Fibroblast of skin of right quadriceps (primary cell): ENCODE measurements around the gene CRACDL.

Source experiments
- DNase-seq: peaks from one replicate; pipeline ENCODE4 v3.0.0-alpha.2; 2013

CRACDL gene

DNA sequence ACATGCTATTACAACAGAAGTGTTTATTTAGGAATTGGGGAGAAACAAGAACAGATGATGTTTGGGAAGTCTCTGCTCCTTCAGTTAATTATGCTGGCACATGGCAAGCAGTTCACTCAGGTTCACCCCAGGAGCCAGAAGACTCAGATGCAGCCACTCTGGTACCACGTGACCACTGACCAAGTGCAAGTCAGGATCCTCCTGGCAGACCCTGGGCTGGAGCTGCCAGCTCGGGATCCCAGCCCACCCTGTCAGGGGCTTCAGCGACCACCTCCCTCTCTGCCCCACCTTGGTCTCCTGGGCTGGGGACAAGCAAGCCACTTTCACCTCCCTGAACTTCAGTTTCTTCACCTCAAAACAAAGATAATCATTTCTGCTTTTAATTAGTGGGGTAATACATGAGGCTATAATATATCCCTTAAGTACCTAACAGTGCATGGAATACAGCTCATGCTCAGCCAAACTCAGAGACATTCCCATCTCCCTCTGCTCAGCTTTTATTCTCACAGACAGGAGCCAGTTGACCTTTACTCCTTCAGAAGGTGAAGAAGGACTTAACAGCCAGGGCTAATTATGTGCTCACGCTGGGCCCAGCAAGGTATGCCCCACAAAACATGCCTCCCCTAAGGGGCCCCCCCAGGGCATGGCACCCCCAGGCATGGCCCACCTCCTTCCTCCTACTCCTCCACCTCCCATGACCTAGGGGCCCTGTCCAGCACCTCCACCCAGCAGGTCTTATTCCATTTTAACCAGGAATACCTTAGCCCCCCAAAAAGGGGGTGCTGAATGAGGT lies 11.8 kb downstream of the CRACDL start:
- no peak for DNase-seq

DNA sequence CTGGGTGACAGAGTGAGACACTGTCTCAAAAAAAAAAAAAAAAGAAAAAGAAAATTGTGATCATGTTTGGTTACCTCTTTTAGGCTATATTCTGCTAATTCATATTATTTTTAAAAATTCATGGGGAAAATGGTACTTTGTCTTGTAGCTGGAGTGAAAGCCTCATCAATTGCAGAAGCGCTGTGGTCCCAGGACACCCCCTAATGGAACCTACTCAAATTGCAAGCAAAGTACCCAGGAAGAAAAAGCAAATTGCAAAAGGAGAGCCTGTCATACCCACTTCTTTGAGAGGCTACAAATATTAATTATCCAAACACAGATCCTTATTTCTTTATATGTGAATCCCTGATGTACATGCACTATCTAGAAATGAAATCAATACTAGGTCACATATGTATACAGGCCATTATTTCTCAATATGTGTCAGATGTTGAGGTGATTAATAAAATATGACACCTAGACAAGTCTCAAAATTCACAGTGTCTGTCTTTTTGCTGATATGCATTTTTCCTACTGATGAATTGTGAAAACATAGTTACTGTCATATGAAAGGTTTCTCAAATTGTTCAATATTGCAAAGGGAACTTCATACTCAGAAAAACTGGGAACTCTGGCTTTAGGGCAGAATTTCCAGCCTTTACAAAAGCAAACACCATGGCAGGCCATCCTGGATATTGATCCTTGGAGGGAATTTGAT lies 12.6 kb downstream of the CRACDL start:
- no peak for DNase-seq

DNA sequence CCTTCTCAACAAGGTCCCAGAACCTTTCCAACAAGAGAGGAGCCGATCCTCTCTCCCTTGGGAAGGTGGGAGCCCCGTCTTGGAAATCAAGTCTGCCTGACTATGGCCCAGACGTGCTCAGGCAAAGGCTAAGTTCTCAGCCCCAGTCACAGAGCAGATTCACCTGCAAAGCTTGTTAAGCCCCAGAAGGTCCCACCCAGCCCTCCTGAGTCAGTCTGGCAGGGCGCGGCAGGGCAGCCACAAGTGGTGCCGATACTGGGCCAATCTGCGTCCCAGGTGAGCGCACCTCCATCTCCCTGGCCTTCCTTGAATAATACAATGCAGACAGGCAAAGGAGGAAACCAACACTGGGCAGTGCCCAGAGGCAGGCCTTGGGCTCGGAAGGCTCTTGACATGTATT lies 15.0 kb downstream of the CRACDL start:
- no peak for DNase-seq

DNA sequence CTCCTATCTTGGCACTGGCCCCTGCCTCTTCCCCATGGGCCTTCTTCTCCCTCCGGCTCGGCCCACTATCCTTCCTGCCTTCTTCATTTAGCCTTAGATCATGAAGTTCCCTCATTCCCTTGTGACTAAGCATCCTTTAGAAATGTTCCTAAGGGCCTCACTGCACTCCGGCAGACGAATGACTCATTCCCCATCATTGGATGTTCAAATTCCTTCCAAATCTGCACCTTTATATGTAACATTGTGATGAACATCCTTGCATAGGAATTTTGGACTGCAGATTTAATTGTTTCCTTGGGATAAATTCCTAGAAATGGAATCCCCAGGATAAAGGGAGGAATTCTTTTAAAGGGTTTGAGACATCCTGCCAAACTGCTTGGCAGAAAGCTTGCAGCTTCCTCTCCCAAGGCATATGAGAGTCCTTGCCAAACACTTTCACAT lies 19.0 kb downstream of the CRACDL start:
- DNase-seq = peak; percentile 93

DNA sequence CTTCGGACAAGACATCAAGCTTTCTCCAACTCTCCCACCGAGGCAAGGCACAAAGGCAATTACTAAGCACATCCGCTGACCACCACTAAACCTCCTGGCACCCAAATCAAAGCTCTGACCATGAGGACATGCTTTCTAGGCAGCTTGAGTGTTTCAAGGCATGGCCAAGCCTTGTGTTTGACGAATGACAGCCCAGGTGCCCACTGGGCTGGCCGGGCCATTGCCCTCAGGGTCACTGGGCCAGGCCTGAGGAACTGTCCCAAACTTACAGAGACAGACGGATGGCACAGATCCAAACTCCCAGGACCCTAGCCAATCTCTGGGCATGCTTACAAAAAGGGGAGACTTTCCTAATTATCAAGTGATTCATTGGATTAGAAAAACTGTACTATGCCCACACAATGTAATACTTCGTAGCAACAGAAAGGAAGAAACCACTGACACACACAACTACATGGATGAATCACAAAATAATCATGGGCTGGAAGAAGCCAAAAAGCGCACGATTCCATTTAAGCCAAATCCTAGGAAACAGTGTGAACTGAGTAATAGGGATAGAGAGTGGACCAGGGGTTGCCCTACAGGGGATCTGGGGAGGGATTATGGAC lies 20.2 kb downstream of the CRACDL start:
- DNase-seq = peak; percentile 72

DNA sequence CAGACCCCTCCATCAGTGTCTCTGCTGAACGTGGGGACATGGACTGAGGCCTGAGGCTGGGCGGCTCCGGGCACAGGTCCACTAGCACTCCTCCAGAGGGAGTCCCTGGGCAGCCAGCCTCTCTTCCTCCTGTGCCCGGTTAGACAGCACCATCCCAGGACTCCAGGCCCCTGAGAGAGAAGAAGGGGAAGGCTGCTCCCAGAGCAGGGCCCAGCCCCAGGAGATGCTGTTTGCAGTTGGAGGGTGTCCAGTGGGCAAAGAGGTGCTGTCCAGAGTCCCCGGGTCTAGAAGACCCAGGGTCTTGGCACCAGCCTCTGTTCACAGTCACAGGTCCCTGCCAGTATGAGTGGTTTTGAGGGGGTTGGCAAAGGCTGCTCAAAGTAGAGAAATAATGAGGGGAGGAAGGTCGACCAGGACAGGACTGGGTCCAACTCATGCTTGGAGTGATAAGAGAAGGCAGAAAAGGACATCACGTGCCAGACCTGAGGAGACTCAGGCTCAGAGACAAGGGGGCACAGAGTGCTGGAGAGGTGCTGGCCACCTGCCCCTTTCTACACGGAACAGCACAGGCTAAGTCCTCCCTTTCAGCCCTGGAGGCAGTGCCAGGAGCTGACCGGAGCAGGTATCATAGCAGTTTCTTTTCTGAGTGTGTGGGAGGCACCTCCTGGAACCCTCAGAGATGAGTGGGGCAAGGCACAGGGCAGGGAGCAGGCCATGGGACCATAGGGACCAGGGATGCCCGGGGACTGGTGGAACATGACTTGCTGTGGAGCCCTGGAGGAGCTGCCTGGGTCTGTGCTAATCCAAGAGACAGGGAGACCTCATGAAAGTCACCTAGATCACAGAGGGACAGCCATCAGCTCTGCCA lies 21.1 kb downstream of the CRACDL start:
- no peak for DNase-seq

DNA sequence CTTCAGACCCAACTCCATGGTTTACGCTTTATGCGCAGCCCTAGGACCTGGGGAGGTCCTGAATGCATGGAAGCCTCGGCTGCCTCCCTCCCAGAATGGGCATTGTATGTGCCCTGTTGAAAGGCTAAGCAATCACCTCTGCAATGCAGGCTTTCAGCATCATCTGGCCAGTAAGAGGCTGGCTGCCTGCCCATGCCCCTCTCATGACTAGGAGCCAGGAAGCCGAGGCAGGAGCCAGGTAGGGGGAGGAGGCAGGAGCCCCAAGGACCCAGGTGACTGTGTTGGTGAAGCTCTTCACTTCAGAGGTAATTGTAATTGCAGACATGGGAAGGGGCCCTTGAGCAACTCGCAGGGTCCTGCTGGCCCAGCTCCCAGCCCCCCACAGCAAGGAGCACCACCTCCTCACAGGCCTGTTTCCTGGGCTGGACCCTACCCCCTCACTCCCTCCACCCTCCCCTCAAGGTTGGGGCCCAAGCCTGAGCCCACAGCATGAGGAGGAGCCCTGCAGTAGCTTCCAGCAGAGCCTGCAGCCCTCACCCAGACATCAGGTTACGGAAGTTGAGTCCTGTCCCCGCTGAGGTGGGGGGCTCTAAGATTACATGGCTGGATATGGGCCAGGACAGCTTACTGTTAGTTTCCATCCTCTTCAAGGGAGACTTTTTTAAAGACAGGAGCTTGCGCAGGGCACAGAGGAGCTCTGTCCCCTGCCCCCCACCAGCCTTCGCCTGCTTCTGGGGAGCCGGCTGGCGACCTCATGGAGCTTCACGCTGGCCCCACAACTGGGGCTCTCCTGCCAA lies 21.9 kb downstream of the CRACDL start:
- no peak for DNase-seq

DNA sequence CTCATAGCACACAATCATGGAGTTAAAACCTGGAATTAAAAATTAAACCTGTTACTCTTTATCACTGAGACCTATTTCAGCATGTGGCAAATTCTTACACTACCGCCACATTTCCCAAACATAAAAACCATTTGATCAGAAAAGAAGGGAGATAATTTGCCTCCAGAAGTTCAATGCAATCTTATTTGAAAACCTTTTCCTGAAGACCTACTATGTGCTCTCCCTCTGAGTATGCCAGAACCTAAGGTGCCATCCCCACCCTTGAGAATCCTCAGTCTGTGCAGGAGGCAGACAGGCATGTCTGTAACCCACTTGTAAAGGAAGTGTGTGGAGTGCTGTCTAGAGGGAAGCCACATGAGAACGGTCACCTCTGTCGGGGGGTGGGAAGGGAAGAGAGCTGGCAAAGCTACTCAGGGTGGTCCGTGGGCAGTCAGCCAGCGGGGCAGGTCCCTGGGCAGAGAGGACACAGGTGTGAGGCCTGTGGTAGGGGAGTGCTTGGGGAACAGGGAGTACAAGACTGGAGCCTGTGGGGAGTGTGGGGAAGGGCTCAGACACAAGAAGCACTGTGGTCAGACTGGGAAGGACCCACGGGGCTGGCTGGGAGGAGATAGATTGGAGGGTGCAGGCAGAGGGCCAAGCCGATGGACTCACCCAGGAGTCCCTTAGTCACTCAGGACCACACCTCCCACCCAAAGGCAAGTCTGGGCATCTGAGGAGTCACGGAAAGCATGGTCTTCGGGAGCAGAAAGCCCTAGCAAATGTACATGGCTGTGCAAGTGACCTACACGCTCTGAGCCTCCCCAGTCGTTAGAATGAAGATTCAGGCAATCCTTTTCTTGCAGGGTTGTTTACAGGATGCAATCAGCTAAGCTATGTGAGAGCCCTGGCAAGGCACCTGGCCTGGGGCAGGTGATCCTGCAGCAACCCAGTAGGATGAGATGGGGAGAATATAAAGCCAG lies 22.8 kb downstream of the CRACDL start:
- DNase-seq = no peak

DNA sequence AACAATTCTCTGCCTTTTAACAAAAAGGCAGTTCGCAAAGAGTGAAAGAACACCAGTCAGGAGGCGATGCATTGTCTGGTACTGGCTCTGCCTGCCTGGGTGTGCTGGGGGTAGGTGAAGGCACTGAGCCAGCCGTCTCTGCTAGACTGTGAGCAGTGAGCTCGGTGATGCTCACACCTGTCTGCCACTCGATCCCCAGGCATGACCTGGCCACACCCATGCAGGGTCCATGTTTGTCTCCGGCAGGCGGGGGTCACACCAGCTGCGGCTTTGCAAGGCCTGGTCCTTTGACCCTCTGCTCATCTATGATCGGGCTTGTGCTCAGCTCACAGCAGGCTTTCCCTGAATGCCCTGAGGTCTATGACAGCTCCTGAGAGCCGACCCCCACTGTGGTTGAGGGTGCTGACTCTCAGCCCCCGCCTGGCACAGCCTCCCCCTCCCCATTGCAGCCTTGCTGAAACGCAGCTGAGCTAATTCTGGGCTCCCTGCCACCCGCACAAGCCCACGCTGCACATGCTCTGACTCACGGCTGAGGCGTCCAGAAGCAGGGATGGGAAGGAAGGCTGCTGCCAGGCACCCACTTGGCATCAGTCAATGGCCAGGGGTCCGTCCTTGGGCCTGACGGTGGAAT lies 23.7 kb downstream of the CRACDL start:
- peak; percentile 81 for DNase-seq

DNA sequence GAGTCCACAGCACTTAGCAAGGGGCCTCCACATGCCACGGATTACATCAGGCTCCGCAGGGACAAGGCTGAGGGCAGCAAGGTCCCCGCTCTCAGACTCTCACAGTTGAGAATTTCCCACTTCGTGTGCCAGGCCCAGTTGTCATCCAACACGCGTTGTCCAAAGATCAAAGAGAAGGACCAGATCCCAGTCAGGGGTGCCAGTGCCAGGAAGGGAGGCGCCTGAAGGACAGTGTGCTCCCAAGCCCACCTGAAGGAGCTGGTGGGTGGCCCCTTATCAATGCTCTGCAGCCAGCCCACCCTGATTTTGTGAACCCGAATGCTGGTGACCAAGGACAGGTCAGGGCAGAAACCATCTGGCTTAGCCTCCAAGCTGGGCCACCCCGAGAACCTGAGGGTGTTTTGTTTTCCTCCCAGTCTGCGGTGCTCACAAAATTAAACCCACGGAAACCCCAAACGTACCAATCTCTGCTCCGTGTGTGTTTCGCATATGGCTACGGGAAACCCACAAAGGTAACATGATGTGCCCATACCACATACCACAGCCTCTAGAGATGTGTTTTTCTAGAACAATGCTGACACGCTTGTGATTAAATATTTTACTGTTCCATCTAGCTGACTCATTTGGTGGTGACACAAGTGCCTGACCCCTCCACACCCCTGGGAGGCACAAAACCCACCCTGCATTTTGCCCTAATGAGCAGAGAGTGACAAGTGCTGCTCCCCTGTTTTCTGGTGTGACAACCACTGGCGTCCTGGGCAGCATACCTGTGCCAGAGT lies 24.5 kb downstream of the CRACDL start:
- DNase-seq = no peak

DNA sequence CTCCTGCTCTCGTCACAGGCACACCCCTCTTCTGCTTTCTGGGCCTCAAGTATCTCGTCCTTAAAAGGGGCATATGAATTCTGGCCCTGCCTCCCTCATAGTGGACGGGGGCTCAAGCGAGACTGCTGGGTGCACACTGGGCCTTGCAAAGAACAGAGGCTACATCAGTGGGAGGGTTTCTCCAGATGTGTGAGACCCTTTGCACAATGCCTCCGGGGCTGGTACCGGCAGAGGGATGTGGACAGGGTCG lies 25.0 kb downstream of the CRACDL start:
- DNase-seq = no peak

DNA sequence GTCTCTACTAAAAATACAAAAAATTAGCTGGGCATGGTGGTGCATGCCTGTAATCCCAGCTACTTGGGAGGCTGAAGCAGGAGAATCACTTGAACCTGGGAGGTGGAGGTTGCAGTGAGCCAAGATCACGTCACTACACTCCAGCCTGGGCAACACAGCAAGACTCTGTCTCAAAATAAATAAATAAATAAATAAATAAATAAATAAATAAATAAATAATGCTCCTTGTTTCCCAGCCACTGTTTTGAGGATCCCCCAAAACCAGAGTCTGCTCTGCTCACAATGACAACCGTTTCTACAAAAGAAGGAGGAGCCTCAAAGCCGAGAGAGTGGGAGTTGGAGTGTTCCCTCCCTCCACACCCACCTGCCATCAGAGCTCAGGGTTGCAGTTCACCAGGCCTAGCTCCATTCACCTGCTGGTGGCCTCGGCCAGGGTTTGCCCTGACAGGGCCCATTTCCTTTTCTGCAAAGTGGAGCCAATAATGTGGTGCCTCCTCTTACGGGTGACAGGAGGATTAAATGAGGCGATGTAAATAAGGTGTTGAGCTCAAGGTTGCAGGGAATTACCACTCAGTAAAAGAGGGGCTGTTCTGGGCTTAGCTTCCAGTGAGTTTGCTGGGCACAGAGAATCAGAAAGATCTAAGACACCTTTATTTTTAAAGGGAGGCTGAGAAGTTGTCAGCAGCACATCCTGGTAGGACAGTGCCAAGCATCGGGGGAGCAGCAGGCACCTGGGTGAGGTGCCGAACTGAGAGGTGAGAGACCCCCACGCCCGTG lies 25.5 kb downstream of the CRACDL start:
- no peak for DNase-seq

DNA sequence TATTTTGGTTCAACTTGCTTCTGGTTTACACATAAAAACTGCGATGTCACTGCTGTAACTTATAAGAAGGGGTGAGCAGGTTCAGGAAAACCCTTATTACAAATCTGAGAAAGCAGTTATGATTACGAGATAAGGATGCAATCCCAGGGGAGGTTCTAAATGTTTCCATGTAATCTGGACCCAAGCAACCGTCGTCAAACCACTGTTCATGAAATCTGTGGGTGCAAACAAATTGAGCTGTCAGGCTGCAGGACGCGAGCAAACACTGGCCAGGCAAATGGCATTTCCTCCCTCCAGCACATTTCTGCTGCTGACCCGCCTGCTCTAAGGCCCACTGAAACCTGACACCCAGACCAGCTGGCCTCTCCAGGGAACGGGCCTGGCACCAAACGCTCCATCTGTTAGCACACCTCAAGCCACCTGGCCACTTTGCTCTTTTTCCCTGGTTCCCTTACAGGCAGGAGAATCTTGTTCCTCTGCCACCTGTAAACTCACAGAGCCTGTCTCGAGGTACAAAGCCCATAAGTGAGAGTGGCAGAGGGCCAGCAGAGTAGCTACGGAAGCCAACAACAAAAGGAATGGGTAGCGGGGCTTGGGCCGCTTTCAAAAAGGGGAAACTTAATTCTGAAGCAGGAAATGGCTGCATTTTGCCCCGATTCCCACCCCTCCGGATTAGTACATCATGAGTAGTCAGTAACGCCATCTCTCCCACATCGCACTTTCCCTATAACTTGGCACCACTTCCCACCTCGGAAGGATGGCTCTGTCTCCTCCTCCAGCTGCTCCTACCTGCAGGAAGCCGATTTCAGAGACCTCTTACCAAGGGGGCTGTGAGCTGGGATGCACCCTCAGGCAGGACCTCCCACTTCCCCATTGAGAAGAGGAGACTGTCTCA lies 26.5 kb downstream of the CRACDL start:
- DNase-seq = peak; percentile 36

DNA sequence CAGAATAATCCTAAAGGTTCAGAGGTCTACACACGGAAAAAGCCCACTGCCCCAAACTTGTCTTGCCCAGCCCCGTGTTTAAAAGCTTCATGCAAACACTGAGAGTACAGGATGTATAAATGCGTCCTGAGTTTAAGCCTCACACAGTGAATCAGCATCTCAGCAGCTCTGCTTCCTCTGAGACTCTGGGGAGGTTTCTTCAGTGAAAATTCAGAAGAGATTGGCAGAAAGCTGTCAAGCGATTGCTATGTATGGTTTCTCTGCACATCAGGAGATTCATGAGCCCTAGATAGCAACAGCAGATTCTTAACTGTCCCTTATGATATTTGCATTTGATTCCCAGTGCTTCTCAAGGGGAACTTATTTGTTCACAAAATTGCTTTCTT lies 27.1 kb downstream of the CRACDL start:
- peak; percentile 31 for DNase-seq

DNA sequence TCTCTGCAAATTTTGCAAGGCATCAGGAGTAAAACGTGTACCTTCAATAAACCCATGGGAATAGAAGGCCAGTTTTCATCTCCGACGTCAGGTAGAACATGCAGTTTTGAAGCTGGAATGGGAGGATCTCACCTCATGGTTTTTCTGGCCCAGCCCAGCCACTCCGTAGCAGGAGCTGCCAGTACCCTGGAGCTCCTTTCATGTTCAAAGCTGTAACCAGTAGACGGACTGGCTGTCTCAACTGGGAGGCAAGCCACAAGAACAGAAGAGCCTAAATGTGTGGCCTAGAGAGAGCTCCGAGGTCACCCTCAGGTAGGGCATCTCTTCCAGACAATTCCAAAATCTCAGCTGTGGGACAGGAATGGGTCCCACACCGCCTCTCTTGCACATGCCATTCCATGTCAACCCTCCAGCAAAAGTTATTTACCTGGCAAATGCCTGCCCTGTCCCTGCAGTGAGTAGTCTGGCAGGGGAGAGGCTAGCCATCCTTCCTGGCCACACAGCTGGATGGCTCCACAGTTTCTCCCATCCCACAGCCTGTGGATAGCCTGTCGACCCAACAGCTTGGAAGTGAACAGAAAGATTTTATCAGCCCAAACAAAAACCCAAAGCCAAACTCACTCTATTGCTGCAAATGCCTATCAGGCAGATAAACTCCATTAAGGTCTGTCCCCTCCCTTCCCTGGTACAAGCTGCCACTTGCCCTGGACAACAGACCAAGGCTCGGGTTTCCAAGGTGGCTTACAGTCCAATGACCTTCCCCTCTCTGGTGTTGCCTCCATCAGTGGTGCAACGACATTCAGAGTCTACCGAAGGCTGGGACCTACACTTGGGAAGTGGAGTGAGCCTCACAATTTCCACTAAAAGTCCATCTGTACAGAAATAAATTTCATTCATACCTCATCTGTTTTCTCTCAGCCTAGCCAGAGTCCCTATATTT lies 27.8 kb downstream of the CRACDL start:
- no peak for DNase-seq

DNA sequence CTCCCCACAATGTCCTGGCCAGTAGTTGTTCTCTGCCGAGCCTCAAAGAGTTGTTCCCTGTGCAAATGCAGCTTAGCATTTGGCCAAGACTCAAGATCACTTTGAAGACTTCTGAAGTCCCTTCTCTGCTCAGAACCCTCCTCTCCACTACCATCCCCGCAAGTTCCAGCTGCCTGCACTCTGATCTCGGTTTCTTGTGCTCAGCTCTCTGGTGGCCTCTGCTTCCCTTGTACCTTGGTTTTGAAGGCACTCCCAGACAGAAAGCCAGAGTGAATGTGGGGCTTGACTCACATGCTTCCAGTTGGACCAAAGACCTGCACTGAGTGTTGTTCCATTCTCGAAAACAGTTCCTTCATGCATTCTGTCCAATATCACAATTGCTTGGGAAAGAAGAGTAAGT lies 28.6 kb downstream of the CRACDL start:
- no peak for DNase-seq
